ENCODE results near the gene LAPTM5. TPM values are rescaled to one million over a fixed set of nuclear protein-coding genes. Genes with fewer than 3 reads are reported as not detected.

LAPTM5 gene
- total and polyA plus RNA-seq, 2 of the 13 experiments (the other 11 are each of a cell fraction or from before 2014, with no cell fraction given) = 0.41 to 0.86 TPM

DNA sequence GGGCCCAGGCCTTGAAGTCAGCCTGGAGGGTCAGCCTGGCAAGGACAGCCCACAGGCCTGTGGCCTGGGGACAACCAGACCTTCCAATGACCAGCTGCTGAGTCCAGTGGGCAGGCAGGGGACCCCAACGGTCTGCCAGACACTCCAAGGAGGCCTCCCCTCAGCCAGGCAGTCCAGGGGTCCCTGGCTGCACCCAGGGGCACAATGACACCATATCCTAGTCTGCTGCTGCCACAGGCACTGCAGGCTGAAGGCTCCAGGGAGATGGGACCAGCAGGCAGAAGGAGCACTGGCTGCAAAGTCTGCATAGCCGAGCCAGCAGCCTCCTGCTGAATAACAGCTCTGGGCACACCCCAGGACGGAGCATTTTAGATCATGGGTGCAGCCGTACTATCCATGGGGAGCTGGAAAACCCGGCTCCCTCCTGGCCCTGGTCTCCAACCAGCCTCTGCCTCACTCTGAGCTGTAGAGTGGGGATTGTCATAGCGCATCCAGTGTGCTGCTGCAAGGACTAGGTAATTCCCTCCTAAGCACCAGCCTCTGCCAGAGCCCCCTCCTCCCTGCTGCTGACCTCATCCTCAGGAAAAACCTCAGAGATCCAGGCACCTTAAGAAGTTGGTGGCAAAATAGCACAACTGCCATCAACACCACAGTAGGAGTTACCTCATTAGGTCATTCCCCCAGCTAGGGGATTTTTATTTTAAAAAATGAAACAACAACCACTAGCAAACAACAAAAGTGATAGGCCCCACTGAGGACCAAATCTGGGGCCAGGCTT lies 4.8 kb upstream of the LAPTM5 start:
- Histone ChIP-seq H3K9me3 (ENCODE audit: low read length) (no peaks in the 10 kb centered on the region), H3K4me2 (ENCODE audit: low read depth, low read length) (no peak overlapping the region), H3K4me3 (replicated peaks in 1 of 3; ENCODE audit: insufficient read depth in 1 of 3, low read depth in 2 of 3, low read length in 3 of 3) (no peak overlapping the region), H4K20me1 (ENCODE audit: insufficient read depth, low read length) (no peaks in the 10 kb centered on the region), H3K79me2 (ENCODE audit: insufficient read depth, low read length) (no peaks in the 10 kb centered on the region), H3K4me1 (ENCODE audit: insufficient read depth, low read length) (peaks cover 11% of the 10 kb centered on the region; the same call in 1 of the 2 replicates), H3K27ac (ENCODE audit: extremely low read length, insufficient read depth, low read length) (no peak overlapping the region), H3K9ac (ENCODE audit: insufficient read depth, low read depth, low read length) (no peak overlapping the region), H3K36me3 (replicated peaks in 1 of 2; ENCODE audit: control insufficient read depth in 1 of 2, insufficient read depth in 2 of 2, low read length in 2 of 2) (no peaks in the 10 kb centered on the region), H3K27me3 (ENCODE audit: control insufficient read depth in 1 of 2, insufficient read depth in 2 of 2, low read length in 2 of 2) (peaks cover 4 to 37% of the 10 kb centered on the region in 2 experiments; a peak in 3 of 5 replicates), H2AFZ (ENCODE audit: low read length) (no peak overlapping the region)
- ChIA-PET POLR2A (interaction anchor here (1.0 kb wide), 1 partner anchor 44 kb away, joined by 3 read pairs; no protein-coding TSS in a partner anchor), CTCF (ENCODE audit: low intra/inter-chr PET ratio, low total read pairs) (no interaction called here)
- intact Hi-C loops (cut with micrococcal nuclease; ENCODE audit: unreplicated experiment) (no loop called here), in situ Hi-C loops (cut with HindIII; ENCODE audit: extremely low pct_ligation_motif_present, low pct_unique_long_range_greater_than_20kb) (no loop called here)
- WGBS (ENCODE audit: low lambda C conversion rate) = 13% methylated on average over 3 of the region's 6 CpGs
- ATAC-seq = no peak; the same call in 1 of the 3 replicates
- no peak for DNase-seq (ENCODE audit: low spot score)
- FAIRE-seq = no peak
- TF ChIP-seq SRY (CRISPR knock-in tag; IDR thresholded peaks at IDR 0.05) (no peak), ZBTB7A (CRISPR knock-in tag; IDR thresholded peaks at IDR 0.05) (no peak), MATR3 (CRISPR knock-in tag; IDR thresholded peaks at IDR 0.05) (no peak), JUND (CRISPR knock-in tag; IDR thresholded peaks at IDR 0.05) (no peak)
- TF ChIP-seq, protein P1, sequence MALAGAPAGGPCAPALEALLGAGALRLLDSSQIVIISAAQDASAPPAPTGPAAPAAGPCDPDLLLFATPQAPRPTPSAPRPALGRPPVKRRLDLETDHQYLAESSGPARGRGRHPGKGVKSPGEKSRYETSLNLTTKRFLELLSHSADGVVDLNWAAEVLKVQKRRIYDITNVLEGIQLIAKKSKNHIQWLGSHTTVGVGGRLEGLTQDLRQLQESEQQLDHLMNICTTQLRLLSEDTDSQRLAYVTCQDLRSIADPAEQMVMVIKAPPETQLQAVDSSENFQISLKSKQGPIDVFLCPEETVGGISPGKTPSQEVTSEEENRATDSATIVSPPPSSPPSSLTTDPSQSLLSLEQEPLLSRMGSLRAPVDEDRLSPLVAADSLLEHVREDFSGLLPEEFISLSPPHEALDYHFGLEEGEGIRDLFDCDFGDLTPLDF (CRISPR knock-in tag; IDR thresholded peaks at IDR 0.05) = no peak
- no TSS peak for BruUV-seq (replicated peaks)

Measured in HepG2 (cell line).